HCT116 (cell line): ENCODE data around the gene GABBR2. TPM values are rescaled to one million over a fixed set of nuclear protein-coding genes. Genes with fewer than 3 reads are reported as not detected.

Source experiments
- ATAC-seq: fragments of 200-7000 bp; cut with Tn5 transposase; 2 replicates; pipeline ENCODE4 v1.9.1; 2020; ENCODE audit warnings: mild to moderate bottlenecking, moderate library complexity
- BruUV-seq: library from RNA; stranded (reverse); fragments of 400-500 nt; replicated peaks from 2 replicates; lab custom pipeline; 2021; lab: Mats Ljungman, UMichigan
- CTCF ChIA-PET: fragments of 300-600 bp; sonication (Branson Sonifier 250); formaldehyde crosslinking; loops from one replicate; lab custom pipeline; 2021; ENCODE audit warnings: antibody characterized with exemption; lab: Charles Lee
- POLR2A ChIA-PET: fragments of 300-600, 350-600 bp; sonication (Branson Sonifier 250); formaldehyde crosslinking; loops from one replicate; lab custom pipeline; 2021; ENCODE audit warnings: antibody characterized with exemption; lab: Charles Lee
- RAD21 ChIA-PET, 2 experiments: fragments of 300-600 bp; sonication (Branson Sonifier 250); formaldehyde crosslinking; loops; one replicate each; lab custom pipeline; 2023; ENCODE audit warnings: low total read pairs in 2 of 2; ENCODE audit not compliant: uncharacterized antibody in 2 of 2, unreplicated experiment in 2 of 2, low non-redundant PET in 1 of 2; lab: Charles Lee
- DNase-seq: peaks from one replicate; pipeline ENCODE4 v3.0.0-alpha.2; 2010; ENCODE audit warnings: low read depth, low spot score
- H2AFZ ChIP-seq: fragments of 200-600 bp; shearing (Covaris generic), sonication (generic); 2 replicates; pipeline ENCODE4 v1.6.1; 2017; ENCODE audit warnings: low read depth, mixed run types, mixed read lengths, antibody characterized with exemption, low read length; ENCODE audit not compliant: poor library complexity, severe bottlenecking
- H3K27ac ChIP-seq: 2 replicates; pipeline ENCODE4 v1.5.1; 2012; ENCODE audit warnings: low read depth, low read length
- H3K27me3 ChIP-seq: fragments of 200-600 bp; sonication (generic); 2 replicates; pipeline ENCODE4 v1.6.1; 2016; ENCODE audit warnings: mixed run types, low read length, mixed read lengths; ENCODE audit not compliant: insufficient read depth
- H3K36me3 ChIP-seq, 2 experiments: fragments of 200-500 bp in 1 of 2; fragments of 200-600 bp in 1 of 2; sonication (Bioruptor generic) in 1 of 2; sonication (generic) in 1 of 2; 2 replicates each; pipeline versions ENCODE4 v1.5.1 to v1.6.1; 2014 to 2016; ENCODE audit warnings: low read length in 2 of 2, inconsistent platforms in 1 of 2, mixed read lengths in 1 of 2, mixed run types in 1 of 2; ENCODE audit not compliant: insufficient read depth in 2 of 2, control insufficient read depth in 1 of 2
- H3K4me1 ChIP-seq, 2 experiments: fragments of 200-600 bp in 1 of 2; sonication (generic) in 1 of 2; 2 replicates each; pipeline versions ENCODE4 v1.5.1 to v1.6.1; 2012 to 2017; ENCODE audit warnings: low read length in 2 of 2, inconsistent platforms in 1 of 2, mild to moderate bottlenecking in 1 of 2, mixed read lengths in 1 of 2, mixed run types in 1 of 2, moderate library complexity in 1 of 2; ENCODE audit not compliant: insufficient read depth in 2 of 2, control insufficient read depth in 1 of 2
- H3K4me2 ChIP-seq: fragments of 200-600 bp; sonication (generic); 2 replicates; pipeline ENCODE4 v1.6.1; 2017; ENCODE audit warnings: mixed run types, low read length, mixed read lengths
- H3K4me3 ChIP-seq, 2 experiments: fragments of 200-600 bp in 1 of 2; sonication (generic) in 1 of 2; replicated peaks in 1 of 2; 2 replicates each; pipeline ENCODE4 v1.5.1; 2011 to 2016; ENCODE audit warnings: low read length in 2 of 2, control low read depth in 1 of 2, low read depth in 1 of 2, mild to moderate bottlenecking in 1 of 2, mixed read lengths in 1 of 2, mixed run types in 1 of 2
- H3K79me2 ChIP-seq: fragments of 200-600 bp; sonication (generic); 2 replicates; pipeline ENCODE4 v1.6.1; 2017; ENCODE audit warnings: mild to moderate bottlenecking, mixed run types, low read length, moderate library complexity, mixed read lengths; ENCODE audit not compliant: insufficient read depth
- H3K9ac ChIP-seq: fragments of 200-600 bp; sonication (generic); 2 replicates; pipeline ENCODE4 v1.6.1; 2016; ENCODE audit warnings: low read length, mixed read lengths
- H3K9me2 ChIP-seq: fragments of 200-600 bp; sonication (generic), shearing (Covaris generic); 2 replicates; pipeline ENCODE4 v1.6.1; 2017; ENCODE audit warnings: mixed run types, mild to moderate bottlenecking, moderate library complexity; ENCODE audit not compliant: insufficient read depth
- H3K9me3 ChIP-seq, 2 experiments: fragments of 200-500 bp in 1 of 2; fragments of 200-600 bp in 1 of 2; sonication (Bioruptor generic) in 1 of 2; sonication (generic) in 1 of 2; 2 replicates each; pipeline ENCODE4 v1.6.1; 2014 to 2017; ENCODE audit warnings: low read length in 2 of 2, mixed read lengths in 2 of 2, inconsistent platforms in 1 of 2, low read depth in 1 of 2, mild to moderate bottlenecking in 1 of 2, mixed run types in 1 of 2, moderate library complexity in 1 of 2; ENCODE audit not compliant: control insufficient read depth in 1 of 2, insufficient read depth in 1 of 2
- H4K20me1 ChIP-seq: fragments of 200-600 bp; sonication (generic), shearing (Covaris generic); 2 replicates; pipeline ENCODE4 v1.6.1; 2017; ENCODE audit warnings: mixed run types, mild to moderate bottlenecking, moderate library complexity; ENCODE audit not compliant: insufficient read depth
- CBX3 ChIP-seq: IDR thresholded peaks from 2 replicates; pipeline ENCODE4 v1.6.1; 2012; ENCODE audit warnings: low read depth
- CEBPB ChIP-seq: IDR thresholded peaks from 2 replicates; pipeline ENCODE4 v1.6.1; 2012; ENCODE audit warnings: low read depth
- FOSL1 ChIP-seq: IDR thresholded peaks from 2 replicates; pipeline ENCODE4 v1.6.1; 2012; ENCODE audit warnings: low read depth
- MAX ChIP-seq: IDR thresholded peaks from 2 replicates; pipeline ENCODE4 v1.6.1; 2012
- SIN3A ChIP-seq: IDR thresholded peaks from 2 replicates; pipeline ENCODE4 v1.6.1; 2012; ENCODE audit warnings: low read depth
- SP1 ChIP-seq: IDR thresholded peaks from 2 replicates; pipeline ENCODE4 v1.6.1; 2012; ENCODE audit warnings: low read depth
- ZBTB33 ChIP-seq: IDR thresholded peaks from 2 replicates; pipeline ENCODE4 v1.6.1; 2011; ENCODE audit warnings: mild to moderate bottlenecking, low read length, moderate library complexity; ENCODE audit not compliant: insufficient replicate concordance; ENCODE audit errors: extremely low read depth
- ZFX ChIP-seq: fragments of 450-650 bp; IDR thresholded peaks from 2 replicates; pipeline ENCODE4 v1.6.1; 2017
- intact Hi-C: fragments of 100-400 bp; cut with micrococcal nuclease; formaldehyde crosslinking; loops from 2 replicates; pipeline ENCODE4 v1.10.0; 2022
- total RNA-seq: library from RNA; stranded (reverse); gene quantifications from one replicate; pipeline ENCODE4 v1.2.1, GENCODE V29; 2021; ENCODE audit not compliant: unreplicated experiment

GABBR2 gene
- total RNA-seq, 1 experiment from 2014 or later, result 0.15 TPM

GRCh38 chr9:98564714-98565113 is 144.0 kb downstream of the GABBR2 start:
- RAD21 ChIA-PET, result no interaction called here
- no peaks in the 10 kb centered on the region for H3K36me3 ChIP-seq
- H3K9me2 ChIP-seq, result no peaks in the 10 kb centered on the region
- no peak overlapping the region for H2AFZ ChIP-seq
- no peaks in the 10 kb centered on the region for H3K4me1 ChIP-seq
- H3K27ac ChIP-seq, result no peak overlapping the region
- POLR2A ChIA-PET, result no interaction called here
- CTCF ChIA-PET, result no interaction called here
- no peak for TF ChIP-seq SIN3A
- no peak for TF ChIP-seq CEBPB
- no peak for TF ChIP-seq MAX
- TF ChIP-seq ZFX, result no peak
- no TSS peak for BruUV-seq
- no peak overlapping the region for H3K4me2 ChIP-seq
- no peak for DNase-seq
- intact Hi-C loops, result no loop called here
- no peak overlapping the region for H3K4me3 ChIP-seq
- no peak for ATAC-seq
- H3K27me3 ChIP-seq, result no peaks in the 10 kb centered on the region
- H3K9me3 ChIP-seq, result no peaks in the 10 kb centered on the region
- H4K20me1 ChIP-seq, result no peaks in the 10 kb centered on the region
- H3K9ac ChIP-seq, result no peak overlapping the region
- H3K79me2 ChIP-seq, result no peaks in the 10 kb centered on the region

GRCh38 chr9:98563988-98564387 is 144.7 kb downstream of the GABBR2 start:
- no TSS peak for BruUV-seq

More at GRCh38 chr9:98563988-98564387, 144.7 kb downstream of the GABBR2 start:
- H3K36me3 ChIP-seq, result no peaks in the 10 kb centered on the region
- no peak overlapping the region for H3K9ac ChIP-seq
- ChIA-PET CTCF (no interaction called here), POLR2A (no interaction called here), RAD21 (no interaction called here)
- no peaks in the 10 kb centered on the region for H3K9me3 ChIP-seq
- H3K4me2 ChIP-seq, result no peak overlapping the region
- no peaks in the 10 kb centered on the region for H3K4me1 ChIP-seq
- no peak overlapping the region for H3K27ac ChIP-seq
- no peaks in the 10 kb centered on the region for H4K20me1 ChIP-seq
- intact Hi-C loops, result no loop called here
- no peak overlapping the region for H2AFZ ChIP-seq
- no peaks in the 10 kb centered on the region for H3K27me3 ChIP-seq
- no peak for ATAC-seq
- no peak overlapping the region for H3K4me3 ChIP-seq
- no peaks in the 10 kb centered on the region for H3K79me2 ChIP-seq
- no peak for DNase-seq
- no peaks in the 10 kb centered on the region for H3K9me2 ChIP-seq
- TF ChIP-seq ZBTB33 (no peak), ZFX (no peak), SP1 (no peak), CBX3 (no peak), FOSL1 (no peak)
